Breast epithelium (tissue), 3 donors: ENCODE measurements around the gene DRD3.

Experiments used
- POLR2A ChIP-seq: fragments of 450-650 bp; IDR thresholded peaks from one replicate; pipeline ENCODE4 v1.6.1; 2016; ENCODE audit warnings: antibody characterized with exemption, mild to moderate bottlenecking, moderate library complexity
- TF ChIP-seq, protein P1 (sequence below), 3 donors: fragments of 450-650 bp; IDR thresholded peaks; one replicate each; pipeline ENCODE4 v1.5.1; 2016 to 2017; ENCODE audit warnings: antibody characterized with exemption in 3 of 3, mild to moderate bottlenecking in 3 of 3, moderate library complexity in 3 of 3

DNA sequence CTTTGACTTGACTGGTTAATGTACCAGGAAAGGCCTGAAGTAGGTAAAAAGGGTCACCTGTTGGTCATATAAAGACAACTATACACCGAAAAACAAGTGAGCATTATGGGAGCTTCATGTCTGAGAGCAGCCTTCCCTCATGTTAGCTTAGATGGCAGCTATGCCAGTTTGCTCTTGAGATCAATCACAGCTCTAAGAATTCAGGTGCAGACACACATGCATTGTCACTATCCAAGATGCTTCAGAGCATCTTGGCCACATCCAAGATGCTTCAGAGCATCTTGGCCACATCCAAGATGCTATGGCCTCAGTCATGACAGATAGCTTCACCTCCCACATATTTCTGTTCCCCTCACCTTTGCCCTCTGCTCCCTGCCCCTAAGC, 43.0 kb upstream of the DRD3 start:
- TF ChIP-seq, protein P1, sequence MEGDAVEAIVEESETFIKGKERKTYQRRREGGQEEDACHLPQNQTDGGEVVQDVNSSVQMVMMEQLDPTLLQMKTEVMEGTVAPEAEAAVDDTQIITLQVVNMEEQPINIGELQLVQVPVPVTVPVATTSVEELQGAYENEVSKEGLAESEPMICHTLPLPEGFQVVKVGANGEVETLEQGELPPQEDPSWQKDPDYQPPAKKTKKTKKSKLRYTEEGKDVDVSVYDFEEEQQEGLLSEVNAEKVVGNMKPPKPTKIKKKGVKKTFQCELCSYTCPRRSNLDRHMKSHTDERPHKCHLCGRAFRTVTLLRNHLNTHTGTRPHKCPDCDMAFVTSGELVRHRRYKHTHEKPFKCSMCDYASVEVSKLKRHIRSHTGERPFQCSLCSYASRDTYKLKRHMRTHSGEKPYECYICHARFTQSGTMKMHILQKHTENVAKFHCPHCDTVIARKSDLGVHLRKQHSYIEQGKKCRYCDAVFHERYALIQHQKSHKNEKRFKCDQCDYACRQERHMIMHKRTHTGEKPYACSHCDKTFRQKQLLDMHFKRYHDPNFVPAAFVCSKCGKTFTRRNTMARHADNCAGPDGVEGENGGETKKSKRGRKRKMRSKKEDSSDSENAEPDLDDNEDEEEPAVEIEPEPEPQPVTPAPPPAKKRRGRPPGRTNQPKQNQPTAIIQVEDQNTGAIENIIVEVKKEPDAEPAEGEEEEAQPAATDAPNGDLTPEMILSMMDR (IDR thresholded peaks at IDR 0.05), result no peak
- TF ChIP-seq POLR2A, result no peak
